ENCODE results near the gene ECHDC3. TPM values are rescaled to one million over a fixed set of nuclear protein-coding genes. Genes with fewer than 3 reads are reported as not detected.

ECHDC3 gene
- total RNA-seq, 4 donors from 2014 or later: 22.4 to 85.4 (median 69.1) TPM

DNA sequence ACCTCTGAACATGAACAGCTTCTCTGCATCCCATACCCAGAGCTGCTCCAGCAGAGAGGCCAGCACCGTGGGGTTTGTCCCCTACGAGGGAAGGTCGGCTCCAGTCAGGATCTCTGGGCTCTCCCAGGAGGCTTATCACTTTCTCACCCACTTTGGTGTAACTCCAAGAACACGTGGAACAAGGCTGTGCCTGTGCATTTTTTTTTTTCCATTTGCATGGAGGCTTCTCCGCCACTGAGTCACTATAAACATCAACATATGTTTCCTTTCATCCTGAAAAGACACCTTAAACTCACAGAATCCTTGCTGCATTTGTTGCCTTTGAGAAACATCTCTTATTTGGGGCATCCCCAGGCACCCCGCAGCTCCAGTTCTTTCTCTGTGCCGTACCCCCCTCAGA lies 29.4 kb upstream of the ECHDC3 start:
- Histone ChIP-seq H3K9me3 (no peaks in the 10 kb centered on the region), H3K4me1 (no peaks in the 10 kb centered on the region), H3K36me3 (no peaks in the 10 kb centered on the region), H3K4me3 (replicated peaks in 1 of 3) (no peak overlapping the region), H3K27me3 (no peaks in the 10 kb centered on the region), H3K27ac (no peak overlapping the region)
- TF ChIP-seq, protein P1, sequence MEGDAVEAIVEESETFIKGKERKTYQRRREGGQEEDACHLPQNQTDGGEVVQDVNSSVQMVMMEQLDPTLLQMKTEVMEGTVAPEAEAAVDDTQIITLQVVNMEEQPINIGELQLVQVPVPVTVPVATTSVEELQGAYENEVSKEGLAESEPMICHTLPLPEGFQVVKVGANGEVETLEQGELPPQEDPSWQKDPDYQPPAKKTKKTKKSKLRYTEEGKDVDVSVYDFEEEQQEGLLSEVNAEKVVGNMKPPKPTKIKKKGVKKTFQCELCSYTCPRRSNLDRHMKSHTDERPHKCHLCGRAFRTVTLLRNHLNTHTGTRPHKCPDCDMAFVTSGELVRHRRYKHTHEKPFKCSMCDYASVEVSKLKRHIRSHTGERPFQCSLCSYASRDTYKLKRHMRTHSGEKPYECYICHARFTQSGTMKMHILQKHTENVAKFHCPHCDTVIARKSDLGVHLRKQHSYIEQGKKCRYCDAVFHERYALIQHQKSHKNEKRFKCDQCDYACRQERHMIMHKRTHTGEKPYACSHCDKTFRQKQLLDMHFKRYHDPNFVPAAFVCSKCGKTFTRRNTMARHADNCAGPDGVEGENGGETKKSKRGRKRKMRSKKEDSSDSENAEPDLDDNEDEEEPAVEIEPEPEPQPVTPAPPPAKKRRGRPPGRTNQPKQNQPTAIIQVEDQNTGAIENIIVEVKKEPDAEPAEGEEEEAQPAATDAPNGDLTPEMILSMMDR (IDR thresholded peaks at IDR 0.05): no peak
- no peak for TF ChIP-seq POLR2A (IDR thresholded peaks at IDR 0.05)
- intact Hi-C loops (cut with DNase I): no loop called here
- WGBS, 2 donors: 82 to 87% methylated on average over 7 of the region's 7 CpGs
- no peak for DNase-seq

DNA sequence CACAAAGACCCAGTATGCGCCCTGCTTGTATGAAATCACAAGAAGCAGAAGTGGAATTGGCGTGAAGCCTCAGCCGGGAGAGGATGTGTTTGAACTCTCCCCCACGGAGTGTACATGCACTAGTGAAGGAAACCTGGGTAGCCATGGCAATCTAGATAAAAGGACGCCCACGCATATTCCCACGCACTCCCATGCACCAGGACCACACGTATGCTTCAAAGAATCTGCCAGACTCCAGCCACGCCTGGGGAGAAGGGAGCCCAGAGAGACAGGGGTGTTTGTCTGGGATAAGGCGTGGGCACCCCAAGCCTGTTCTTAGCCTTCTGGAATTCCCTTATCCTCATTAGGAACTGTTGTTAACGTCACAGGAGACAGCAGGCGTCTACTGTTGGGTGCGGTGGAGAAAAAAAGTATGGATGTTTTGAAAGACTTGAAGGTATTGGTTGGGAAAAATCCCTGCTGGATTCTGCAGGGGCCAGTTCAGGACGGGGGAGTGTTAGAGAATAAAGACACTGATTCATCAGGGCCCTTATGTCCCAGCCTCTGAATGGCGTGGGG lies 28.9 kb upstream of the ECHDC3 start:
- DNase-seq: no peak
- TF ChIP-seq, protein P1 (IDR thresholded peaks at IDR 0.05): no peak
- TF ChIP-seq POLR2A (IDR thresholded peaks at IDR 0.05): no peak
- no peaks in the 10 kb centered on the region for H3K27me3 ChIP-seq
- intact Hi-C loops (cut with DNase I): no loop called here
- H3K27ac ChIP-seq: no peak overlapping the region
- 77 to 82% methylated on average over 15 of the region's 15 CpGs for WGBS, 2 donors
- H3K9me3 ChIP-seq: no peaks in the 10 kb centered on the region
- H3K36me3 ChIP-seq: no peaks in the 10 kb centered on the region
- H3K4me3 ChIP-seq (replicated peaks in 1 of 3): no peak overlapping the region
- no peaks in the 10 kb centered on the region for H3K4me1 ChIP-seq

DNA sequence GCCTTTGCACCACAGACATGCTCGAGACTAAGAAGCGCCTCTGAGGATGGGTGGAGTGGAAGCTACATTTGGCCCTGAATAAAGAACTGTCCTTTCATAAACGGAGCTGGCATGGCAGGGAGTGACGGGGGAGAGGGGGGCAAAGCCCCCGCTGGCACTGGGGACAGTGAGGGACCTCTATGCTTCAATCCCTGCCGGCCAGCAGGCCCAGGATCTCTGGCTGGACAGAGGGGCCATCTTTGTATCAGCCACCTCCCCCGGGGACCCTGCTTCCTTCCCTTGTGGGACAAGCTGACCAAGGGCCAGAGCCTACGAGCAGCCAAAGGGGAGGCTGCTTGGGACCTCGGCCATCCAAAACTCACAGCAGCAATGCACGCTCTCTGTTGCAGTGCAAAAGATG lies 28.2 kb upstream of the ECHDC3 start:
- Histone ChIP-seq H3K4me1 (no peaks in the 10 kb centered on the region), H3K4me3 (replicated peaks in 1 of 3) (no peak overlapping the region), H3K9me3 (no peaks in the 10 kb centered on the region), H3K36me3 (no peaks in the 10 kb centered on the region), H3K27me3 (no peaks in the 10 kb centered on the region), H3K27ac (no peak overlapping the region)
- intact Hi-C loops (cut with DNase I): no loop called here
- WGBS, 2 donors: 80 to 81% methylated on average over 10 of the region's 10 CpGs
- TF ChIP-seq, protein P1 (IDR thresholded peaks at IDR 0.05): no peak
- no peak for TF ChIP-seq POLR2A (IDR thresholded peaks at IDR 0.05)
- no peak for DNase-seq

DNA sequence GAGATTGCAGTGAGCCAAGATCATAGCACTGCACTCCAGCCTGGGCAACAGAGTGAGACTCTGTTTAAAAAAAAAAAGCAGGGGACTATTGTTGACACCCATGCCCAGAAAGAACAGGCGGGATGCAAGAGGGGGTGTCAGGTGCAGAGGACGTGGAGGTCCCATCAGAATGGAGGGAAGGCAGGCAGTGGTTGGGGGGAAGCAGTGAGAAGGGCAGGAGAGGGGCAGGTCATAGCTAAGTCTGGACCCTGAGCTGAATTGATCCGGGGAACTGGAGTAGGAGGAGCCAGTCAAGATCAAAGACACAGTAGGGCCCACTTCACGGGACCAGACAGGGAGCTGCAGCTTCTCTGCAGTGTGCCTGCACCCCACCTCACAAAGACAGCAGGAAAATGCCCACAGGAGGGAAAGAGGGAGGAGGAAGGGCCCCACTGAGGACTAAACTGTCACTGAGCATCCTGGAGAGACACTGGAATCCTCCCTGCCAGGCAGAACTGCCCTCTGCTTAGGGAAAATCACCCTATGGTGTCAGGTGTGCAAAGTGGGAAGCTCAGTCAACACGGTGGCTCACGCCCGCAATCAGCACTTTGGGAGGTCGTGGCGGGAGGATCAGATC lies 27.3 kb upstream of the ECHDC3 start:
- H3K9me3 ChIP-seq: no peaks in the 10 kb centered on the region
- H3K27ac ChIP-seq: no peak overlapping the region
- TF ChIP-seq POLR2A (IDR thresholded peaks at IDR 0.05): no peak
- TF ChIP-seq, protein P1 (IDR thresholded peaks at IDR 0.05): no peak
- 78 to 80% methylated on average over 9 of the region's 9 CpGs for WGBS, 2 donors
- intact Hi-C loops (cut with DNase I): no loop called here
- H3K36me3 ChIP-seq: no peaks in the 10 kb centered on the region
- no peaks in the 10 kb centered on the region for H3K4me1 ChIP-seq
- no peak overlapping the region for H3K4me3 ChIP-seq (replicated peaks in 1 of 3)
- DNase-seq: no peak
- no peaks in the 10 kb centered on the region for H3K27me3 ChIP-seq

DNA sequence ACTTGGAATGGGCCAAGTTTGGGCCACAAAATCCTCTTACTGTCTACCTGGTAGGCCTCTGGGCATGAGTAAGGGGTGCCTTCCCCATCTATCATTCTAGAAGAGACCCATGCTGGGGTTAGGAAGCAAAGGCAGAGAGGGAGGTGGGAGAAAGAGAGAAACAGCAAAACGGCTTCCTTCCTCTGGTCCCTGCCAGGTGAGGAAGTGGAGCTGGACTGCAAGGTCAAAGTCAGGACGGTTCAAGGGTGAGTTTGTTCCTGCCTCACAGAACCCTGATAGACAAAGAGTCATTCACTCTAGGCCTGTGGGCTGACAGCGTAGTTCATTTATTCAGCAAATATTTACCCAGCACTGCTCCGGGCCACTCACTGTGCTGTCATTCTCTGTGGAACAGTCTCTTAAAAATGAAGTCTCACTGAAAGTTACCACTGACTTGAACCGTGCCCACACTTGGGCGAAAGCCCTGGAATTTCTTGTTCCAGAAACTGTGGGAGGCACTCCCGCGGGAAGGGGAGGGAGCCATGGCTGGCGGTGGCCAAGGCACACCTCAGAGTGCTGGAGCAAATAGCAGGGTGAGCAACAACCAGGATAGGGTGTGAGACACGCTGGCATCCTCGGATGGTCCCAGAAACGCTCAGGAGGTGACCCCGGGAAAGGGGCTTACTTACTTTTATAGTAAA lies 26.2 kb upstream of the ECHDC3 start:
- no peaks in the 10 kb centered on the region for H3K9me3 ChIP-seq
- TF ChIP-seq, protein P1 (IDR thresholded peaks at IDR 0.05): no peak
- no peak for TF ChIP-seq POLR2A (IDR thresholded peaks at IDR 0.05)
- no peaks in the 10 kb centered on the region for H3K4me1 ChIP-seq
- H3K36me3 ChIP-seq: no peaks in the 10 kb centered on the region
- intact Hi-C loops (cut with DNase I): no loop called here
- H3K27me3 ChIP-seq: no peaks in the 10 kb centered on the region
- WGBS, 2 donors: 79 to 80% methylated on average over 13 of the region's 13 CpGs
- H3K4me3 ChIP-seq (replicated peaks in 1 of 3): no peak overlapping the region
- H3K27ac ChIP-seq: no peak overlapping the region
- no peak for DNase-seq
